Stimulated activated CD4-positive, alpha-beta T cell treated with anti-CD3 and anti-CD28 coated beads, Interleukin-15, amount 100 ng/mL, for 1 hour (primary cell): ENCODE data around the gene EFHD1.
"Not testable (repeated sequence)": the region's sequence is repeated elsewhere in the genome, so short reads cannot be mapped to it uniquely, and the experiment has no call there.

Source experiments
- DNase-seq, 2 donors: peaks; one replicate each; pipeline ENCODE4 v3.0.0-alpha.2; 2020; ENCODE audit warnings: low read depth in 1 of 2, low spot score in 1 of 2

The EFHD1 gene

GRCh38 chr2:232615339-232615738 is 18.1 kb upstream of the EFHD1 start:
- no peak for DNase-seq

- DNase-seq: no peak
Measured at GRCh38 chr2:232621186-232621585, 12.2 kb upstream of the EFHD1 start.

GRCh38 chr2:232622563-232622962 is 10.8 kb upstream of the EFHD1 start:
- no peak for DNase-seq

- DNase-seq: no peak
Measured at GRCh38 chr2:232623768-232624765, 9.3 kb upstream of the EFHD1 start.

DNA sequence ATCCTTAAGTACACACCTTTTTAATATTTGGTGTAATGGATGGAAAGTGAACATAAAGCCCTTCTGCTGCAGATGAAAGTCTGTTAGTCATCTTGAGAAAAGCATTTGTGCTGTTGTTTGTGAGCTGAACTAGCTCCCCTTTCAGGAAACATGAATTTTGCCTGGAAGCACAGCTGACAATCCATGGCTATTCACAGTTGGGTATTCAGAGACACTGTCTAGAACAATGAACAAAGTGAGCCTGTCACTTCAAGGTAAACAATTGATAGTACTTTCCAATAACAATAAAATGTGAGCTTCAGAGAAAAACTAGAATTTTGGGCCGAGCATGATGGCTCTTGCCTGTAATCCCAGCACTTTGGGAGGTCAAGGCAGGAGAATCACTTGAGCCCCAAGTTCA is 6.8 kb upstream of the EFHD1 start:
- no peak for DNase-seq

GRCh38 chr2:232628466-232629128 is 4.8 kb upstream of the EFHD1 start:
- no peak for DNase-seq

- DNase-seq: no peak
Measured at GRCh38 chr2:232629129-232629475, 4.3 kb upstream of the EFHD1 start.

- DNase-seq: no peak
Measured at GRCh38 chr2:232632229-232632903, 1.0 kb upstream of the EFHD1 start.

- DNase-seq: no peak
Measured at GRCh38 chr2:232632904-232633412, 446 bp upstream of the EFHD1 start.

GRCh38 chr2:232634206-232635150 is 1.1 kb downstream of the EFHD1 start:
- DNase-seq: no peak

- DNase-seq: not testable (repeated sequence)
Measured at GRCh38 chr2:232635376-232635775, 2.0 kb downstream of the EFHD1 start.

- DNase-seq: no peak
Measured at GRCh38 chr2:232635820-232636219, 2.4 kb downstream of the EFHD1 start.

DNA sequence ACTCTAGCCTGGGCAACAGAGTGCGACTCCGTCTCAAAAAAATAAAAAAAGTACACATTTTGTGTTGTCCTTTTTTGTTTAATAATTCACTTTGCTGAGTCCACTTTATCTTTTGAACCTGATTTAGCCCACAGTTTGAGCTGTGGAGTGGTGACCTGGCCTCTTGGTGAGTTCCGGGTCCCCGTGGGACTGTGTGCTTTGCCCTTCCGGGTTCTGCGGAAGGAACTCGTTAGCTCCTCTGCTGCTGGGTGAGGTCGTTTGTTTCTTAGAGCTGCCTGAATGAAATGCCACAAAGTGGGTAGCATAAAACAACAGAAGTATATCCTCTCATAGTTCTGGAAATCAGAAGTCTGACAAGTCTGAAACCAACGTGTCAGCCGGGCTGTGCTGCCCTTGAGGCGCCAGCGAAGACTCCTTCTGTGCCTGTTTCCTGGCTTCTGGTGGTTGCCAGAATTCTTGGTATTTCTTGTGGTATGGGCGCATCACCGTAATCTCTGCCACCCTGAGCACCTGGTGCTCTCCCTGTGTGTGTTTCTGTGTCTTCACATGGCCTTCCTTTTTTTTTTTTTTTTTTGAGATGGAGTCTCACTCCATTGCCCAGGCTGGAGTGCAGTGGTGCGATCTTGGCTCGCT is 3.5 kb downstream of the EFHD1 start:
- DNase-seq: no peak

DNA sequence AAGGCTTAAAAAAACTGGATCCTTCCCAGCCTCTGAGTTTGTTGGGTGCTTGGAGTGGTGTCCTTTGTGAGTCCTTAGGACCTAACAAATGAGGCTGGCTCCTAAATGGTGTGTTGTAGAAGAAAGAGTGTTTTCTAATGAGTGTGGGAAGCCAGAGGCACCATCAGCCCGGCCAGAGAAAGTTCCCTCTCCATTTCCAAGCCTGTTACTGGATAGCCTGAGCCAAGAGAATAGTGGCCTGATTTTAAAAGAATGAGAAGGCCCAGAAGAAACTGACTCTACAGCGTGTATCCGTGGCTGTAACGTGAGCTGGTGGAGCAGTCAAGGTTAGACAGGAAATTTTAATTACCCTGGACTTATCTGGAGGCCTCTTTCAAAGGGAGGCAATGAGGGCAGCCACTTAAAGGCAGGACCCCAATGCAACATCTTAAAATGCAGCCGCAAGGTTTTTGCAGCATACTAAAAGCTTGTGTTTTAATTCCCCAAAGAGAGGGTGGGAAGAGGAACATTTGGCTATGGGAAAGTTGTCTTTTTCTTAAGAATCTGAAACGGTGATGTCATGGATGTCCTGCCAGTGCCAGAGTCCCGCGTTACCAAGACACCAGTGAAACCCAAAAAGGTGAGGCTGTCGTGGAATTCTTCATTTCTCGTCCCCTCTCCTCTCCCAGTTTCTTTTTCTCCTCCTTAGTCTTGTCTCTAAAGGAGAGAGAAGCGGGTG is 4.6 kb downstream of the EFHD1 start:
- no peak for DNase-seq

DNA sequence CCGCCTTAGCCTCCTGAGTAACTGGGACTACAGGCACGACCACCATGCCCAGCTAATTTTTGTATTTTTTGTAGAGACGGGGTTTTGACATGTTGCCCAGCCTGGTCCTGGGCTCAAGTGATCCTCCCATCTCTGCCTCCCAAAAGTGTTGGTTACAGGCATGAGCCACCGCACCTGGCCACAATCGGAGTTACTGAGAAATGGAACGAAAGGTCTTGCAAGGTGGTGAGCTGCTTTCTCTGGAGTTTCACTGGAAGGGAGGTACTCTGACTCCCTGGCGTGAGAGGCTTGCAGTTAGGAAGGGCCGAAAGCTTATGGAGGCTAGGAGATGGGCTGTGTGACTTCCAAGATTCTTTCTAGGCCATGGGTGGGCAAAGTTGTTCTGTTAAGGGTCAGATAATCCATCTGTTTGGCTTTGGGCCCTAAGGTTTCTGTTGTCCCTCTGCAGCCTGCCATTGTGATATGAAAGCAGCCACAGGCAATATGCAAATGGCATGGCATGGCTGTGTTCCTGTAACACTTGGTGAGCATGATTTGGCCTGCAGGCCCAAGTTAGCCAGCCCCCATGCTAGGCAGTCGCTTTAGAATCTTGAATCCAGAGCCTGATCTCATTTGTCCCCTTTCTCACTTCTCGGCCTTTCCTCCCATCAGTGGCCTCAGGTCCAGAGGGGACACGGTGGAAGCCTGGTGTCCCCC is 7.9 kb downstream of the EFHD1 start:
- DNase-seq: no peak

DNA sequence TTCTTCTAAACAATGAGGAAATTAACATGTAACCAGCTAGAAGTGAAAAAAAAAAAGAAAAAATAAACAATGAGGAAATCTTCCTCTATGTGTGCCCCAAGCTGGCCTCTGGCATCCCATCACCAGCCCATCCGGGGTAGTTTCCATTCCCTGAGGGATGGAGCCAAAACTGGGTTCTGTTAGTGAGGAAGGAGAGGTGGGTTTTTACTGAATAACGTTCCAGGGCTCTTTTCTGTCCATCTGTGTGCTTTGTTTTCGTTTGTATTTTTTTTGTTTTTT is 9.7 kb downstream of the EFHD1 start:
- DNase-seq: no peak

GRCh38 chr2:232643813-232644347 is 10.5 kb downstream of the EFHD1 start:
- no peak for DNase-seq

DNA sequence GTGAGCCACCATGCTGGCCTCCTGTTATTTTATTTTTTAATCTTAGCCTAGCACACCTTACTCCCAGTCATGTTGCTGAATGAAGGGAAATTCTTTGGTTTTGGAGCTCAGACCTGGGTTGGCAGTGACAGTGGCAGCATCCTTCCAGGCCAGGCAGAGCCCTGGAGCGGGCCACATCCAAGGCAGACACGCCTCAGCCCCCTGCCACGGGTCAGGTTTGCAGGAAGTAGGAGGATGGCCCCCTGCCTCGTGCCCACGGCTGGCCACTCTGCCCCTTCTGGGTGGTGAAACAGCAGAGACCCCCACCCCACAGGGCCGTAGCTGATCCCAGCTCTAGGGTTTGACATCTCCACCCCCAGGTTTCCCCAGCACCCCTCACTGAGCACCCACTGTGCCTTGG is 11.7 kb downstream of the EFHD1 start:
- no peak for DNase-seq

GRCh38 chr2:232646726-232647125 is 13.3 kb downstream of the EFHD1 start:
- DNase-seq: no peak
